Measurements from ENCODE around the gene FHOD3.
"Not testable (repeated sequence)": the region's sequence is repeated elsewhere in the genome, so short reads cannot be mapped to it uniquely, and the experiment has no call there.

The FHOD3 gene

DNA sequence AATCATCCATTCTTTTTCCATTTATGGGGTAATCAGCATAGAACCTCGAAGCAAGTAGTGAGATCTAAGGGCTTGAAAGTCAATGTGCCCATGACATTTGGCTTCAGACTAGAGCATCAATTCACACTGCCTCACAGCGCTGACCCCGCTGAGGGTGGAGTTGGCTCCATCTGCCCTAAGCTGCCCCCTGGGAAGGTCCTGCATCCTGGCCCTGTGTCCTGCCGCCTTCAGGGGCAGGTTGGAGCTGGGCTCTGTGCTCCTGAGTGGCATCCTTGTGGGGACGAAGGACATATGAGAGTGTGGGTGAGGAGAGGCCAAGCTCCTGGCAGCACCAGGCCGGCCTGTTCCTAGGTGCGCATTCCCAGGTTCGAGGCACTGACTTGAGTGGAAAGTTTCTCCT, 249.4 kb downstream of the FHOD3 start:
- TF ChIP-seq CTCF (IDR thresholded peaks at IDR 0.05; ENCODE audit: low read depth, low read length, missing control alignments): no peak
- DNase-seq: no peak
- in situ Hi-C loops (cut with HindIII; ENCODE audit: low pct_ligation_motif_present, low sequenced_read_pairs): no loop called here

DNA sequence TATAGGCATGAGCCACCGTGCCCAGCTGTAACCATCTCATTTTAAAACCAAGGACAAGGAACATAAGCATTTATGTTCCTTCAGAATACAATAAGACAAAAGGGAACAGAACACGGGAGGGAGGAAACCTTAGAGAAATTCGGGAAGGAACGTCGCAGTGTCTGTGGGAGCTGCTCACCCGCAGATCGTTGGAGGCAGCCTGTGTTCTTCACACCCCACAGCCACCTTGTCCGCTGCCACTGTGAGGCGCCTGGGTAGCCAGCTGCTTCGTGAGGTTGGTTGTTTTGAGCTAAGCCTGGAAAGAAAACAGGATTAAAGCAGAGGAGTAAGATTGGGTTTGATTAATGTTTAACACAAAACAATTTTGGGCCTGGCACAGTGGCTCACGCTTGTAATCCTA, 250.0 kb downstream of the FHOD3 start:
- no peaks in the 10 kb centered on the region for H3K27me3 ChIP-seq (replicated peaks)
- in situ Hi-C loops (cut with HindIII; ENCODE audit: low pct_ligation_motif_present, low sequenced_read_pairs): no loop called here
- TF ChIP-seq CTCF (IDR thresholded peaks at IDR 0.05; ENCODE audit: low read depth, low read length, missing control alignments): no peak
- H3K36me3 ChIP-seq (replicated peaks): no peaks in the 10 kb centered on the region
- H3K4me3 ChIP-seq (ENCODE audit: low read depth, low read length): no peak overlapping the region
- H3K27ac ChIP-seq: no peak overlapping the region
- DNase-seq: no peak

More for the DNA sequence above, 249.4 kb downstream of the FHOD3 start:
- Histone ChIP-seq H3K27ac (no peak overlapping the region), H3K27me3 (replicated peaks) (no peaks in the 10 kb centered on the region), H3K36me3 (replicated peaks) (no peaks in the 10 kb centered on the region), H3K4me3 (ENCODE audit: low read depth, low read length) (no peak overlapping the region)

GRCh38 chr18:36551274-36551673, 253.8 kb downstream of the FHOD3 start:
- H3K4me3 ChIP-seq (ENCODE audit: low read depth, low read length); H3K36me3 ChIP-seq (replicated peaks); H3K27me3 ChIP-seq (replicated peaks); H3K27ac ChIP-seq; DNase-seq; in situ Hi-C loops (cut with HindIII; ENCODE audit: low pct_ligation_motif_present, low sequenced_read_pairs): not testable (repeated sequence)

DNA sequence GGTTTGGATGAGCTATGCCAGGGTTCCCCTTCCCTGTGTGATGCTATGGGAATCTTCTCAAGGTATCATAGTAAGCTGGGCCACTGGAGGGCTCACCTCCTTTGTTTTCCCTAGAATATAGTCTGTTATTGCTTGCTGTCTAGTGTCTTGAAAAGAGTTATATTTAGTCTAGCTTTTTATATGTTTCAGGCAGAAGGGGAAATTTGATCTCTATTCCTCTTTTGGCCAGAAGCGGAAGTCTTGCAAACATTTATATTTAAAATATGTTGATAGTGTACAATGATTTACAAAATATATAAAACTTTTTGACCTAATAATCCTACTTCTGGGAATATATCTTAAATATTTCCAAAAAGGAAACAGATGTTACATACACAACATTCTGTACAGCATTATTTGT, 260.7 kb downstream of the FHOD3 start:
- no peak for TF ChIP-seq CTCF (IDR thresholded peaks at IDR 0.05; ENCODE audit: low read depth, low read length, missing control alignments)
- in situ Hi-C loops (cut with HindIII; ENCODE audit: low pct_ligation_motif_present, low sequenced_read_pairs): no loop called here

GRCh38 chr18:36559149-36559857, 261.8 kb downstream of the FHOD3 start:
- no peak for TF ChIP-seq CTCF (IDR thresholded peaks at IDR 0.05; ENCODE audit: low read depth, low read length, missing control alignments)
- no peak overlapping the region for H3K4me3 ChIP-seq (ENCODE audit: low read depth, low read length)
- in situ Hi-C loops (cut with HindIII; ENCODE audit: low pct_ligation_motif_present, low sequenced_read_pairs): no loop called here

More for the DNA sequence above, 260.7 kb downstream of the FHOD3 start:
- H3K27me3 ChIP-seq (replicated peaks): no peaks in the 10 kb centered on the region
- no peak overlapping the region for H3K4me3 ChIP-seq (ENCODE audit: low read depth, low read length)
- H3K36me3 ChIP-seq (replicated peaks): no peaks in the 10 kb centered on the region
- no peak overlapping the region for H3K27ac ChIP-seq
- DNase-seq: no peak

GRCh38 chr18:36560187-36560586, 262.7 kb downstream of the FHOD3 start:
- H3K4me3 ChIP-seq (ENCODE audit: low read depth, low read length): no peak overlapping the region
- TF ChIP-seq CTCF (IDR thresholded peaks at IDR 0.05; ENCODE audit: low read depth, low read length, missing control alignments): no peak
- in situ Hi-C loops (cut with HindIII; ENCODE audit: low pct_ligation_motif_present, low sequenced_read_pairs): no loop called here
- H3K27ac ChIP-seq: no peak overlapping the region
- no peaks in the 10 kb centered on the region for H3K36me3 ChIP-seq (replicated peaks)
- no peak for DNase-seq
- no peaks in the 10 kb centered on the region for H3K27me3 ChIP-seq (replicated peaks)

More at GRCh38 chr18:36559149-36559857, 261.8 kb downstream of the FHOD3 start:
- DNase-seq: no peak
- H3K36me3 ChIP-seq (replicated peaks): no peaks in the 10 kb centered on the region
- H3K27me3 ChIP-seq (replicated peaks): no peaks in the 10 kb centered on the region
- no peak overlapping the region for H3K27ac ChIP-seq

All from brain microvascular endothelial cell (primary cell).